Lower leg skin (tissue), 4 donors: ENCODE results near the gene FAF2. TPM values are rescaled to one million over a fixed set of nuclear protein-coding genes. Genes with fewer than 3 reads are reported as not detected.

Source experiments
- DNase-seq, 2 donors: peaks; one replicate each; pipeline ENCODE4 v3.0.0-alpha.2; 2019; ENCODE audit warnings: low spot score in 2 of 2
- H3K4me3 ChIP-seq: fragments of 200-600 bp; sonication (generic); 2 replicates; pipeline ENCODE4 v1.5.1; 2017; ENCODE audit warnings: mild to moderate bottlenecking, low read depth; ENCODE audit not compliant: poor library complexity, severe bottlenecking
- CTCF ChIP-seq, 3 donors: fragments of 450-650 bp; IDR thresholded peaks; one replicate each; pipeline ENCODE4 v1.5.1; 2016; ENCODE audit warnings: antibody characterized with exemption in 3 of 3, mild to moderate bottlenecking in 3 of 3, moderate library complexity in 2 of 3
- POLR2A ChIP-seq, 2 donors: fragments of 450-650 bp; IDR thresholded peaks; one replicate each; pipeline ENCODE4 v1.6.1; 2016 to 2017; ENCODE audit warnings: antibody characterized with exemption in 2 of 2, mild to moderate bottlenecking in 1 of 2, moderate library complexity in 1 of 2
- WGBS, 2 donors: methylation state at CpG; one replicate each; pipeline ENCODE4 v1.1.5; 2018; 5-methylcytosine and 5-hydroxymethylcytosine counted together
- intact Hi-C: fragments of 100-400 bp; cut with DNase I; formaldehyde crosslinking; loops from one replicate; pipeline ENCODE4 v1.15.0; 2023; ENCODE audit warnings: low total_unique reads
- total RNA-seq, 4 donors: library from RNA; depleted of rRNA; stranded (reverse); fragments of >200 nt; gene quantifications; one replicate each; pipeline ENCODE4 v1.1.0, GENCODE V29; 2016

FAF2 gene
- total RNA-seq, 4 donors from 2014 or later = 32.6 to 35.8 (median 33.7) TPM

- H3K4me3 ChIP-seq = no peak overlapping the region
- intact Hi-C loops = loop anchor here (10.0 kb wide), 1 partner anchor 117 kb away; the partner anchor contains the start of gene CLTB
- DNase-seq = no peak
- 85 to 90% methylated on average over 18 to 20 of the region's 28 CpGs for WGBS, 2 donors
- TF ChIP-seq CTCF (IDR thresholded peaks at IDR 0.05) = no peak
- TF ChIP-seq POLR2A (IDR thresholded peaks at IDR 0.05) = no peak
These were observed 83.8 kb downstream of the FAF2 start for GRCh38 chr5:176531902-176532493.

- TF ChIP-seq CTCF (IDR thresholded peaks at IDR 0.05) (no peak), POLR2A (IDR thresholded peaks at IDR 0.05) (no peak)
- WGBS, 2 donors = 81 to 89% methylated on average over 7 to 9 of the region's 9 CpGs
- no peak for DNase-seq
- no peak overlapping the region for H3K4me3 ChIP-seq
- intact Hi-C loops = loop anchor here (10.0 kb wide), 1 partner anchor 118 kb away; the partner anchor contains the start of gene CLTB
These were observed 84.6 kb downstream of the FAF2 start for GRCh38 chr5:176532795-176533194.

GRCh38 chr5:176533390-176533789, 85.2 kb downstream of the FAF2 start:
- TF ChIP-seq CTCF (IDR thresholded peaks at IDR 0.05) (no peak), POLR2A (IDR thresholded peaks at IDR 0.05) (no peak)
- 21 to 27% methylated on average over 8 of the region's 8 CpGs for WGBS, 2 donors
- intact Hi-C loops = loop anchor here (10.0 kb wide), 1 partner anchor 119 kb away; the partner anchor contains the start of gene CLTB
- H3K4me3 ChIP-seq = no peak overlapping the region
- DNase-seq = no peak

GRCh38 chr5:176533894-176534611, 85.9 kb downstream of the FAF2 start:
- no peak overlapping the region for H3K4me3 ChIP-seq
- no peak for TF ChIP-seq POLR2A (IDR thresholded peaks at IDR 0.05)
- TF ChIP-seq CTCF (IDR thresholded peaks at IDR 0.05) = no peak
- DNase-seq = no peak
- intact Hi-C loops = loop anchor here (10.0 kb wide), 1 partner anchor 119 kb away; the partner anchor contains the start of gene CLTB
- 4 to 8% methylated on average over 10 of the region's 10 CpGs for WGBS, 2 donors

- intact Hi-C loops = loop anchor here (10.0 kb wide), 1 partner anchor 120 kb away; the partner anchor contains the start of gene CLTB
- no peak for DNase-seq
- TF ChIP-seq POLR2A (IDR thresholded peaks at IDR 0.05) (no peak), CTCF (IDR thresholded peaks at IDR 0.05) (no peak)
- 33 to 47% methylated on average over 3 to 4 of the region's 4 CpGs for WGBS, 2 donors
- no peak overlapping the region for H3K4me3 ChIP-seq
These were observed 86.5 kb downstream of the FAF2 start for GRCh38 chr5:176534640-176535039.
